IMR-90 (cell line): Measurements from ENCODE around the gene MAPK13. TPM values are rescaled to one million over a fixed set of nuclear protein-coding genes. Genes with fewer than 3 reads are reported as not detected.

ENCODE experiments used
- ATAC-seq: fragments of 200-7000 bp; cut with Tn5 transposase; 2 replicates; pipeline ENCODE4 v1.9.1; 2020; ENCODE audit warnings: low read depth, mild to moderate bottlenecking, moderate library complexity
- BruUV-seq: library from RNA; stranded (reverse); fragments of 400-500 nt; replicated peaks from 2 replicates; lab custom pipeline; 2021; lab: Mats Ljungman, UMichigan
- CTCF ChIA-PET: fragments of 300-600 bp; formaldehyde crosslinking; extraction: SDS; loops from one replicate; lab custom pipeline; 2021; ENCODE audit warnings: antibody characterized with exemption; lab: Yijun Ruan, JAX
- POLR2A ChIA-PET: fragments of 300-600 bp; sonication (Branson Sonifier 250); formaldehyde crosslinking; loops from one replicate; lab custom pipeline; 2022; ENCODE audit warnings: antibody characterized with exemption; ENCODE audit not compliant: unreplicated experiment; lab: Charles Lee
- DNase-seq: peaks from one replicate; pipeline ENCODE4 v3.0.0; 2013
- H2AFZ ChIP-seq: replicated peaks from 2 replicates; pipeline ENCODE3; 2013; ENCODE audit warnings: low read length, mild to moderate bottlenecking; ENCODE audit not compliant: poor library complexity
- H2AK5ac ChIP-seq: 2 replicates; pipeline ENCODE4 v1.6.1; 2013; ENCODE audit warnings: low read depth, low read length, inconsistent platforms
- H2AK9ac ChIP-seq: replicated peaks from 2 replicates; pipeline ENCODE3; 2013; ENCODE audit warnings: mild to moderate bottlenecking, low read depth, low read length, moderate library complexity; ENCODE audit not compliant: poor library complexity
- H2BK120ac ChIP-seq: 2 replicates; pipeline ENCODE4 v1.6.1; 2013; ENCODE audit warnings: low read depth, low read length, inconsistent platforms
- H2BK15ac ChIP-seq: 3 replicates; pipeline ENCODE4 v1.6.1; 2013; ENCODE audit warnings: low read depth, low read length, inconsistent platforms
- H2BK20ac ChIP-seq: 2 replicates; pipeline ENCODE4 v1.6.1; 2013; ENCODE audit warnings: low read depth, mild to moderate bottlenecking, inconsistent platforms, low read length, moderate library complexity
- H2BK5ac ChIP-seq: 2 replicates; pipeline ENCODE4 v1.6.1; 2013; ENCODE audit warnings: mild to moderate bottlenecking, low read depth, low read length, inconsistent platforms; ENCODE audit not compliant: poor library complexity, severe bottlenecking
- H3K14ac ChIP-seq: replicated peaks from 2 replicates; pipeline ENCODE4 v1.6.1; 2013; ENCODE audit warnings: low read depth, low read length, inconsistent platforms
- H3K18ac ChIP-seq: 2 replicates; pipeline ENCODE4 v1.6.1; 2013; ENCODE audit warnings: low read depth, low read length, control low read depth
- H3K23ac ChIP-seq: 2 replicates; pipeline ENCODE4 v1.6.1; 2013; ENCODE audit warnings: low read depth, low read length, inconsistent platforms
- H3K27ac ChIP-seq: 2 replicates; pipeline ENCODE4 v1.5.1; 2013; ENCODE audit warnings: mild to moderate bottlenecking, control low read depth, low read length; ENCODE audit not compliant: insufficient read depth
- H3K27me3 ChIP-seq: 2 replicates; pipeline ENCODE4 v1.6.1; 2013; ENCODE audit warnings: low read length; ENCODE audit not compliant: control insufficient read depth, insufficient read depth
- H3K36me3 ChIP-seq: 2 replicates; pipeline ENCODE4 v1.6.1; 2013; ENCODE audit warnings: low read length, mixed read lengths; ENCODE audit not compliant: control insufficient read depth, insufficient read depth
- H3K4ac ChIP-seq: 2 replicates; pipeline ENCODE4 v1.6.1; 2013; ENCODE audit warnings: low read depth, low read length, inconsistent platforms
- H3K4me1 ChIP-seq: 2 replicates; pipeline ENCODE4 v1.6.1; 2013; ENCODE audit warnings: low read length, mixed read lengths; ENCODE audit not compliant: control insufficient read depth, insufficient read depth
- H3K4me2 ChIP-seq: 2 replicates; pipeline ENCODE4 v1.6.1; 2013; ENCODE audit warnings: low read depth, mild to moderate bottlenecking, control low read depth, low read length, moderate library complexity
- H3K4me3 ChIP-seq: 2 replicates; pipeline ENCODE4 v1.5.1; 2013; ENCODE audit warnings: low read depth, mild to moderate bottlenecking, control low read depth, low read length, moderate library complexity; ENCODE audit not compliant: insufficient read depth
- H3K56ac ChIP-seq: 2 replicates; pipeline ENCODE4 v1.6.1; 2013; ENCODE audit warnings: low read length, inconsistent platforms; ENCODE audit not compliant: insufficient read depth; ENCODE audit errors: extremely low read depth
- H3K79me1 ChIP-seq, 2 experiments: 2 replicates each; pipeline ENCODE4 v1.6.1; 2013; ENCODE audit warnings: low read length in 2 of 2, inconsistent platforms in 1 of 2, low read depth in 1 of 2
- H3K9ac ChIP-seq: 2 replicates; pipeline ENCODE4 v1.6.1; 2013; ENCODE audit warnings: low read depth, low read length, control low read depth
- H3K9me1 ChIP-seq: 2 replicates; pipeline ENCODE4 v1.6.1; 2013; ENCODE audit warnings: low read length, inconsistent platforms; ENCODE audit not compliant: insufficient read depth
- H3K9me3 ChIP-seq: 2 replicates; pipeline ENCODE4 v1.6.1; 2013; ENCODE audit warnings: low read length; ENCODE audit not compliant: control insufficient read depth, insufficient read depth
- H4K20me1 ChIP-seq: 2 replicates; pipeline ENCODE4 v1.6.1; 2013; ENCODE audit warnings: low read length, inconsistent platforms; ENCODE audit not compliant: insufficient read depth
- H4K5ac ChIP-seq: 2 replicates; pipeline ENCODE4 v1.6.1; 2013; ENCODE audit warnings: mild to moderate bottlenecking, low read depth, low read length, control low read depth
- H4K8ac ChIP-seq, 2 experiments: 2 replicates each; pipeline ENCODE4 v1.6.1; 2013; ENCODE audit warnings: low read depth in 2 of 2, low read length in 2 of 2, control low read depth in 1 of 2, inconsistent platforms in 1 of 2
- H4K91ac ChIP-seq: 2 replicates; pipeline ENCODE4 v1.6.1; 2013; ENCODE audit warnings: low read depth, low read length, inconsistent platforms; ENCODE audit not compliant: insufficient read depth
- ELK1 ChIP-seq: fragments of 150-350 bp; IDR thresholded peaks from 2 replicates; pipeline ENCODE4 v1.6.1; 2016; ENCODE audit warnings: low read depth, mild to moderate bottlenecking, low read length, moderate library complexity, borderline replicate concordance
- MAZ ChIP-seq: IDR thresholded peaks from 2 replicates; pipeline ENCODE4 v1.6.1; 2012; ENCODE audit warnings: low read depth, mild to moderate bottlenecking, low read length, improper control_type of control experiment, moderate library complexity, borderline replicate concordance
- NFE2L2 ChIP-seq: fragments of 150-350 bp; IDR thresholded peaks from 2 replicates; pipeline ENCODE4 v1.6.1; 2016; ENCODE audit warnings: low read depth, mild to moderate bottlenecking, low read length
- POLR2A ChIP-seq: IDR thresholded peaks from 2 replicates; pipeline ENCODE4 v1.6.1; 2012; ENCODE audit warnings: mild to moderate bottlenecking, low read depth, low read length
- RAD21 ChIP-seq: IDR thresholded peaks from 2 replicates; pipeline ENCODE4 v1.6.1; 2012; ENCODE audit warnings: low read length, improper control_type of control experiment
- WGBS, 2 experiments: methylation state at CpG; one replicate each; pipeline versions ENCODE4 v1.1.5 to v1.1.7; 2013; ENCODE audit warnings: missing lambda C conversion rate in 2 of 2; ENCODE audit not compliant: insufficient read length in 1 of 2; ENCODE audit errors: extremely low coverage in 2 of 2; 5-methylcytosine and 5-hydroxymethylcytosine counted together
- dilution Hi-C: fragments of 300-500 bp; cut with HindIII; formaldehyde crosslinking; loops from one replicate; pipeline ENCODE4 v1.14.3; 2018; ENCODE audit warnings: low sequenced_read_pairs; ENCODE audit not compliant: unreplicated experiment
- in situ Hi-C: fragments of 300-500 bp; cut with MboI; formaldehyde crosslinking; loops from 3 replicates; pipeline ENCODE4 v1.14.3; 2019; ENCODE audit warnings: low sequenced_read_pairs, inconsistent platforms, mixed read lengths
- intact Hi-C: fragments of 100-400 bp; cut with micrococcal nuclease; formaldehyde crosslinking; loops from 2 replicates; pipeline ENCODE4 v1.10.0; 2022
- polyA plus RNA-seq, 3 experiments: library from polyadenylated mRNA; depleted of rRNA; stranded (reverse); fragments of >200 nt; gene quantifications; 2 replicates each; pipeline ENCODE4 v1.2.3, GENCODE V29; 2012; ENCODE audit warnings: low replicate concordance in 1 of 3
- total RNA-seq: library from RNA; depleted of rRNA; stranded (reverse); fragments of >200 nt; gene quantifications from 2 replicates; pipeline ENCODE4 v1.2.3, GENCODE V29; 2012

Gene MAPK13
- total and polyA plus RNA-seq, 2 of the 4 experiments (the other 2 are of a cell fraction), result 2.0 to 2.9 TPM

GRCh38 chr6:36133148-36133547, 2.8 kb downstream of the MAPK13 start:
- no peak overlapping the region for H2BK120ac ChIP-seq
- no peak overlapping the region for H4K91ac ChIP-seq
- no peak overlapping the region for H3K18ac ChIP-seq
- H3K27me3 ChIP-seq, result no peaks in the 10 kb centered on the region
- H2AK9ac ChIP-seq, result no peak overlapping the region
- no peak overlapping the region for H3K56ac ChIP-seq
- WGBS, 2 experiments, result 100% methylated on average over 1 of the region's 4 CpGs; no CpG with 5 or more reads in 1 of the 2 experiments
- dilution Hi-C loops, result no loop called here
- H3K4me3 ChIP-seq, result no peak overlapping the region
- no peaks in the 10 kb centered on the region for H4K20me1 ChIP-seq
- no peak overlapping the region for H2BK5ac ChIP-seq
- no peak overlapping the region for H3K9ac ChIP-seq
- no peak overlapping the region; the same call in 1 of the 2 replicates for H2AK5ac ChIP-seq
- CTCF ChIA-PET, result no interaction called here
- no peak overlapping the region for H2BK20ac ChIP-seq
- H4K5ac ChIP-seq, result no peak overlapping the region
- peaks cover 9% of the 10 kb centered on the region for H3K9me1 ChIP-seq
- intact Hi-C loops, result no loop called here
- in situ Hi-C loops, result no loop called here
- peaks cover 0 to 11% of the 10 kb centered on the region in 2 experiments; a peak in 1 of 4 replicates for H3K79me1 ChIP-seq
- H2BK15ac ChIP-seq, result no peak overlapping the region
- no peak overlapping the region for H3K4me2 ChIP-seq
- no peak overlapping the region for H4K8ac ChIP-seq
- H3K36me3 ChIP-seq, result no peaks in the 10 kb centered on the region; the same call in 1 of the 2 replicates
- H3K23ac ChIP-seq, result no peak overlapping the region
- H2AFZ ChIP-seq, result no peak overlapping the region
- no peak overlapping the region for H3K14ac ChIP-seq
- ATAC-seq (no peak), DNase-seq (no peak)
- H3K4me1 ChIP-seq, result peaks cover 20% of the 10 kb centered on the region
- POLR2A ChIA-PET, result no interaction called here
- TF ChIP-seq ELK1 (no peak), NFE2L2 (no peak), RAD21 (no peak), MAZ (no peak), POLR2A (no peak)
- H3K4ac ChIP-seq, result no peak overlapping the region
- no peak overlapping the region for H3K27ac ChIP-seq
- no TSS peak for BruUV-seq
- H3K9me3 ChIP-seq, result no peaks in the 10 kb centered on the region
